Endothelial cell of umbilical vein (primary cell): ENCODE measurements around the gene HECA.

Source experiments
- POLR2A ChIP-seq: IDR thresholded peaks from 2 replicates; pipeline ENCODE4 v1.6.1; 2012; ENCODE audit warnings: low read depth, mild to moderate bottlenecking, control low read depth, low read length
- POLR2AphosphoS5 ChIP-seq: IDR thresholded peaks from 2 replicates; pipeline ENCODE4 v1.6.1; 2012; ENCODE audit warnings: low read depth, mild to moderate bottlenecking, control low read depth, low read length, moderate library complexity; ENCODE audit not compliant: insufficient read depth
- TF ChIP-seq, protein P1 (sequence below): IDR thresholded peaks from 2 replicates; pipeline ENCODE4 v1.6.1; 2011; ENCODE audit not compliant: insufficient read depth, insufficient read length
- TF ChIP-seq, protein P2 (sequence below), 2 donors: IDR thresholded peaks; 1 replicate in 1 of 2; 2 replicates in 1 of 2; pipeline ENCODE4 v1.5.1; 2011; ENCODE audit warnings: low read length in 2 of 2, mild to moderate bottlenecking in 2 of 2, moderate library complexity in 2 of 2, control low read depth in 1 of 2, inconsistent platforms in 1 of 2, low read depth in 1 of 2; ENCODE audit not compliant: insufficient read depth in 1 of 2; ENCODE audit errors: extremely low read depth in 1 of 2

DNA sequence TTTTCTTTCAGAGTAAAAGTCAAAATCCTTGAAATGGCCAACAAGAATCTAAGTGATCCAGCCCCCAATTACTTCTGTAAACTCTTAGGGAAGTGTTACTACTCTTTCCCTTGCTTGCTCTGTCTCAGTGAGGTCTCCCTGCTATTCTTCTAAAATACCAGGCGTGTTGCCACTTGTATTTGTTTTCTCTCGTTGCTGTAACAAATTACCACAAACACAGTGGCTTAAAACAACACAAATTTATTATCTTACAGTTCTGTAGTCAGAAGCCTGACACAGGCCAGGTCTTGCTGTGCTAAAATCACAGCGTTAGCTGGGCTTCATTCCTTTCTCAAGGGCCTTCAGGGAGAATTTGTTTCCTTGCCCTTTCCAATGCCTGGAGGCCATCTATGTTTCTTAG lies 59.9 kb downstream of the HECA start:
- TF ChIP-seq POLR2A (no peak), POLR2AphosphoS5 (no peak)
- TF ChIP-seq, protein P1, sequence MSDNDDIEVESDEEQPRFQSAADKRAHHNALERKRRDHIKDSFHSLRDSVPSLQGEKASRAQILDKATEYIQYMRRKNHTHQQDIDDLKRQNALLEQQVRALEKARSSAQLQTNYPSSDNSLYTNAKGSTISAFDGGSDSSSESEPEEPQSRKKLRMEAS = no peak
- TF ChIP-seq, protein P2, sequence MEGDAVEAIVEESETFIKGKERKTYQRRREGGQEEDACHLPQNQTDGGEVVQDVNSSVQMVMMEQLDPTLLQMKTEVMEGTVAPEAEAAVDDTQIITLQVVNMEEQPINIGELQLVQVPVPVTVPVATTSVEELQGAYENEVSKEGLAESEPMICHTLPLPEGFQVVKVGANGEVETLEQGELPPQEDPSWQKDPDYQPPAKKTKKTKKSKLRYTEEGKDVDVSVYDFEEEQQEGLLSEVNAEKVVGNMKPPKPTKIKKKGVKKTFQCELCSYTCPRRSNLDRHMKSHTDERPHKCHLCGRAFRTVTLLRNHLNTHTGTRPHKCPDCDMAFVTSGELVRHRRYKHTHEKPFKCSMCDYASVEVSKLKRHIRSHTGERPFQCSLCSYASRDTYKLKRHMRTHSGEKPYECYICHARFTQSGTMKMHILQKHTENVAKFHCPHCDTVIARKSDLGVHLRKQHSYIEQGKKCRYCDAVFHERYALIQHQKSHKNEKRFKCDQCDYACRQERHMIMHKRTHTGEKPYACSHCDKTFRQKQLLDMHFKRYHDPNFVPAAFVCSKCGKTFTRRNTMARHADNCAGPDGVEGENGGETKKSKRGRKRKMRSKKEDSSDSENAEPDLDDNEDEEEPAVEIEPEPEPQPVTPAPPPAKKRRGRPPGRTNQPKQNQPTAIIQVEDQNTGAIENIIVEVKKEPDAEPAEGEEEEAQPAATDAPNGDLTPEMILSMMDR (IDR thresholded peaks at IDR 0.05; ENCODE audit: extremely low read depth in 1 of 2, insufficient read depth in 1 of 2, low read depth in 1 of 2, low read length in 2 of 2) = no peak
